Measurements from ENCODE around the gene PLA2G4F. TPM values are rescaled to one million over a fixed set of nuclear protein-coding genes. Genes with fewer than 3 reads are reported as not detected.

Gene PLA2G4F
- total and polyA plus RNA-seq, 10 of the 15 experiments (the other 5 are each of a cell fraction or from before 2014, with no cell fraction given), result not detected

DNA sequence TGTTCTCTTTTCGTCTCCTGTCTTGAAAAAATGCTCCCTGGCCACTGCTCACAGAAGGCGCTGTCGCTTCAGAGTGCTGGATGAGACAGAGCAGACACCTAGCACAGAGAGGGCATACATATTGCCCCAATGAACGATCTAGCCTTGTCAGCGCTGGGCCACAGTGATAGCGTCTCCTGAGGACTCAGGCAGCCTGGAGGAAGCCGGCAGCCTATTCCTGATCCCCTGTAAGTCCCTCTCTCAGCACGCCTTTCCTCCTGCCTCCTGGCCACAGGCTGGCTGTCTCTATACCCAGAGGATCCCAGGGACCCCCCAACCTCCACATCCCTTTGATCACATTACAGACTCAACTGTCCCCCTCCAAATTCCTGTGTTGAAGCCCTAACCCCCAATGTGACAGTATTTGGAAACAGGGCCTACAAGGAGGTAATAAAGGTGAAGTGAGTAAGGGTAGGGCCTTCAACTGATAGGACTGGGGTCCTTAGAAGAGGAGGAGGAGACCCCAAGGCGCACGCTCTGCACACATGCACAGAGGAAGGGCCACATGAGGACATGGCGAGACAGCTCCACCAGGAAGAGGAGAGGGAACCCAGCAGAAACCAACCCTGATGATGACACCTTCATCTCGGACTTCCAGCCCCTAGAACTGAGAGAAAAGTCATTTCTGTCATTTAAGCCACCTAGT lies 7.5 kb downstream of the PLA2G4F start:
- CTCF ChIA-PET, result interaction anchor here (2.0 kb wide), 1 partner anchor 11 kb away, joined by 6 read pairs; no protein-coding TSS in a partner anchor
- H3K4me2 ChIP-seq (ENCODE audit: control insufficient read depth, insufficient read depth), result no peak overlapping the region
- FAIRE-seq, result no peak
- RAD21 ChIA-PET (ENCODE audit: unreplicated experiment), result no interaction called here
- H3K9ac ChIP-seq (ENCODE audit: control insufficient read depth, insufficient read depth, low read length), result no peak overlapping the region
- no peak overlapping the region for H2AFZ ChIP-seq (ENCODE audit: control insufficient read depth, low read depth, low read length)
- no peak overlapping the region for H3K27ac ChIP-seq (ENCODE audit: control insufficient read depth, insufficient read depth)
- in situ Hi-C loops (cut with MboI), result no loop called here
- H4K20me1 ChIP-seq (ENCODE audit: control insufficient read depth, insufficient read depth), result no peaks in the 10 kb centered on the region
- no peaks in the 10 kb centered on the region for H3K36me3 ChIP-seq (ENCODE audit: control insufficient read depth in 2 of 2, insufficient read depth in 2 of 2, low read length in 1 of 2)
- H3K4me3 ChIP-seq, result no peak overlapping the region
- H3K9me3 ChIP-seq (replicated peaks; ENCODE audit: control insufficient read depth, insufficient read depth, low read length), result no peaks in the 10 kb centered on the region
- no peaks in the 10 kb centered on the region for H3K27me3 ChIP-seq (replicated peaks in 1 of 2; ENCODE audit: control insufficient read depth in 2 of 2, insufficient read depth in 2 of 2, low read length in 1 of 2)
- BruUV-seq (replicated peaks), result no TSS peak
- POLR2A ChIA-PET, result no interaction called here
- SMC1A ChIA-PET (ENCODE audit: uncharacterized antibody, unreplicated experiment), result interaction anchor here (0.6 kb wide), 1 partner anchor 426 kb away, joined by 3 read pairs; the partner anchor contains the start of gene STARD9
- intact Hi-C loops (cut with micrococcal nuclease; ENCODE audit: unreplicated experiment), result no loop called here
- H3K4me1 ChIP-seq (ENCODE audit: control insufficient read depth, insufficient read depth, low read length), result no peaks in the 10 kb centered on the region
- H3K79me2 ChIP-seq (ENCODE audit: control insufficient read depth, insufficient read depth, low read length), result no peaks in the 10 kb centered on the region
- no peak for ATAC-seq
- DNase-seq (ENCODE audit: low read depth, low spot score), result no peak
- WGBS (ENCODE audit: insufficient coverage, insufficient replicate concordance, low lambda C conversion rate, missing lambda C conversion rate), result 51% methylated on average over 12 of the region's 12 CpGs
- TF ChIP-seq RELB (IDR thresholded peaks at IDR 0.05; ENCODE audit: low read depth), result no peak
- TF ChIP-seq, protein P1, sequence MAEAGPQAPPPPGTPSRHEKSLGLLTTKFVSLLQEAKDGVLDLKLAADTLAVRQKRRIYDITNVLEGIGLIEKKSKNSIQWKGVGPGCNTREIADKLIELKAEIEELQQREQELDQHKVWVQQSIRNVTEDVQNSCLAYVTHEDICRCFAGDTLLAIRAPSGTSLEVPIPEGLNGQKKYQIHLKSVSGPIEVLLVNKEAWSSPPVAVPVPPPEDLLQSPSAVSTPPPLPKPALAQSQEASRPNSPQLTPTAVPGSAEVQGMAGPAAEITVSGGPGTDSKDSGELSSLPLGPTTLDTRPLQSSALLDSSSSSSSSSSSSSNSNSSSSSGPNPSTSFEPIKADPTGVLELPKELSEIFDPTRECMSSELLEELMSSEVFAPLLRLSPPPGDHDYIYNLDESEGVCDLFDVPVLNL (IDR thresholded peaks at IDR 0.05; ENCODE audit: low read depth, low read length), result no peak
- TF ChIP-seq NBN (IDR thresholded peaks at IDR 0.05), result no peak
- no peak for TF ChIP-seq FOXM1 (IDR thresholded peaks at IDR 0.05; ENCODE audit: low read depth, low read length)
- TF ChIP-seq BCLAF1 (IDR thresholded peaks at IDR 0.05), result no peak
- TF ChIP-seq RBBP5 (conservative IDR thresholded peaks at IDR 0.05), result no peak
- no peak for TF ChIP-seq REST (IDR thresholded peaks at IDR 0.05; ENCODE audit: low read depth, low read length)
- no peak for TF ChIP-seq NR2F1 (conservative IDR thresholded peaks at IDR 0.05)
- no peak for TF ChIP-seq CTCF (IDR thresholded peaks at IDR 0.05 in 2 of 3, conservative IDR thresholded peaks at IDR 0.05 in 1 of 3; ENCODE audit: control insufficient read depth in 2 of 3, extremely low read depth in 1 of 3, insufficient read depth in 1 of 3, low read depth in 3 of 3, low read length in 3 of 3)
- no peak for TF ChIP-seq ZZZ3 (IDR thresholded peaks at IDR 0.05; ENCODE audit: control insufficient read depth, insufficient read length, low read depth)
- TF ChIP-seq ZNF217 (IDR thresholded peaks at IDR 0.05), result no peak
- TF ChIP-seq TBL1XR1 (IDR thresholded peaks at IDR 0.05; ENCODE audit: low read depth, low read length), result no peak
- TF ChIP-seq RCOR1 (conservative IDR thresholded peaks at IDR 0.05; ENCODE audit: low read depth, low read length), result no peak

Measured in GM12878 (cell line).